ENCODE measurements around the gene NPLOC4.

NPLOC4 gene

GRCh38 chr17:81518785-81519283, 118.1 kb downstream of the NPLOC4 start:
- Histone ChIP-seq H3K36me3 (no peaks in the 10 kb centered on the region), H3K27me3 (peaks cover 27% of the 10 kb centered on the region), H3K4me1 (peaks cover 74% of the 10 kb centered on the region), H3K9me3 (no peaks in the 10 kb centered on the region), H3K9ac (peak overlapping the region; percentile 64), H3K4me2 (peak overlapping the region; percentile 99), H4K20me1 (peaks cover 54% of the 10 kb centered on the region), H3K4me3 (peak overlapping the region; percentile 65), H3K27ac (peak overlapping the region; percentile 57)
- no peak for TF ChIP-seq Cebpa-rat (IDR thresholded peaks at IDR 0.05)

DNA sequence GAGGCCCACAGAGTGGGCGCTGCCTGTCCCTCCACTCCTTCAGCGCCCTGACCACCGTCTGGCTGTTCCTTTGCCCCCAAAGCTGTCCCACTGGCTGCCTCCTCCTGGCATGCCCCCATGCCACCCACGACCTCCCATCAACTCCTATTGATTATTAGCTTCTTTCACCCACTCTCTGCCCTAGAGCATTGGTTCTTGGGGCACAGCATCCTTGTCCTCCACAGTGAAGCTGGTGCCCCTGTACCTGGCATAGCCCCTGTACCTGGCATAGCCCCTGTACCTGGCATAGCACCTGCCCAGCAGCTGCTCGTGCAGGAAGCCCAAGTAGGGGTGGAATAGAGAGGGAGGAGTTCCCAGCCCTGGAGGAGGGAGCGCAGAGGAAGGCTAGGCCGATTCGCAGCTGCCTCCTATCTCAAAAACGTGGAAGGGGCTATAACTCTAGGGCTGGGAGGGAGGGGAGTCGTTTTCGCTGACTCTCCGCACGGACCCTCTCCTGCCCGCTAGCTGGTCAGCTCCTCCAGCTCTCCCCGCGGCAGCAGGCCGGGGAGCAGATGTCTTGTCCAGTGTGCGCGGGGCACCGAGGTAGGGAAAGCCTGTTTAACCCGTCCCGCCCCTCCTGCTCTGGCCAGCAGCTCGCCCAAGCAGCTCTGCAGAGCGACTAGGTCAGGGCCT, 118.7 kb downstream of the NPLOC4 start:
- Histone ChIP-seq H3K27me3 (peaks cover 27% of the 10 kb centered on the region), H4K20me1 (peaks cover 48% of the 10 kb centered on the region), H3K27ac (peak overlapping the region; percentile 57; the same call in 1 of the 2 replicates), H3K9me3 (no peaks in the 10 kb centered on the region), H3K4me3 (peak overlapping the region; percentile 65), H3K9ac (peak overlapping the region; percentile 64; the same call in 1 of the 2 replicates), H3K36me3 (no peaks in the 10 kb centered on the region), H3K4me1 (peaks cover 68% of the 10 kb centered on the region), H3K4me2 (peak overlapping the region; percentile 99)
- no peak for TF ChIP-seq Cebpa-rat (IDR thresholded peaks at IDR 0.05)

DNA sequence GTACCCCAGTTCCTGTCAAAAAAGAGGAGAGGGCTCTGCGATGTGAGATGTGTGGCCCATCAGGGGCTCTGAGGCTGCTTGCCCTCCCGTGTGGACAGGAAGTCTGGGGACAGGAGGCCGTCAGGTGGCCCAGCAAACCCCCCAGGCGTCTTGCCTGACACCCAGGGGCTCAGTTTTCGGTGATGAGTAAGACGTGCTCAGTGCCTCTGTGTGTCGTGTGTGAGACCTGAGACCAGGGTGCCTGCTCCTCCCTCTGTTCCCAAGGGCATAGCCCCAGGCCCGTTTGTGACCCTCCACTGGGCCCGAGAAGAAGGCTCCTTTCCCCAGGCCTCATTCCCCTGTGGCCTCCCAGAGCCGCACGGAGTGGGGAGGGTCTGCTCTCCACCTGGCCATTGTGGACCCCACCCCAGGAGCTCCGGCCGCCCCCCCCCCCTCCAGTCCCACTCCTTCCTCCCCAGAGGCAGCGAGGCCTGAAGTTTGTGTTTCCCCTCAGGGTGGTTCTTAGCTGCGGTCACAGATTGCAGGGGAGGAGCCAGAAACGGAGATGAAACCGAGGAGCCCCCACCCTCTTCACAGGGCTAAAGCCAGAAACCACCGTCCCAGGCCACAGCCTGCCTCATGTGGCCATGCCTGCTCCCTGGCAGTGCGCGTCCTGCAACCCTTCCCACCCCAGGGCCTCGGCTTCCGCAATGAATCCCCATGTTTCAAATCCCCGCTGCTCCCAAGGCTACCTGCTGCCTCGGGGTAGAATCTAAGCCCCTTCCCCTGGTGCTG, 119.4 kb downstream of the NPLOC4 start:
- H3K4me2 ChIP-seq, result peak overlapping the region; percentile 99
- peak overlapping the region; percentile 98 for H3K27ac ChIP-seq
- TF ChIP-seq Cebpa-rat (IDR thresholded peaks at IDR 0.05), result no peak
- H3K27me3 ChIP-seq, result peaks cover 27% of the 10 kb centered on the region
- H3K9me3 ChIP-seq, result no peaks in the 10 kb centered on the region
- peaks cover 43% of the 10 kb centered on the region for H4K20me1 ChIP-seq
- no peaks in the 10 kb centered on the region for H3K36me3 ChIP-seq
- H3K9ac ChIP-seq, result peak overlapping the region; percentile 67
- H3K4me3 ChIP-seq, result peak overlapping the region; percentile 65
- H3K4me1 ChIP-seq, result peaks cover 61% of the 10 kb centered on the region

DNA sequence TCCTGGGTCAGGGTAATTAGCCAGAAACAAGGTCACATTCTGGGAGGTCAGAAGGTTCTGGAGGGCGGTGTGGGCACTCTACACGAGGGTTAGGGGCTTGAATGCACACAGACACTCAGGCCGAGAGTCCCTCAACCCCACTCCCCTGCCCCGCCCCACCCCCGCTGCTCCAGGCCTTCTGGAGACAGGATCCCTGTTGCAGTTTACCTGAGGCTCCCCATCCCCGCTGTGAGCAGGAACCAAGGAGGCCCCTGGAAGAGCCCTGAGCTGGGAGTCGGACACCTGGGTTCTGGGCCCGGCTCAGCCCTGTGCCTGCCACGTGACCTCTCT, 119.9 kb downstream of the NPLOC4 start:
- peaks cover 2% of the 10 kb centered on the region for H3K36me3 ChIP-seq
- H3K27me3 ChIP-seq, result peaks cover 27% of the 10 kb centered on the region
- H3K9ac ChIP-seq, result peak overlapping the region; percentile 96
- H4K20me1 ChIP-seq, result peaks cover 46% of the 10 kb centered on the region
- no peaks in the 10 kb centered on the region for H3K9me3 ChIP-seq
- peak overlapping the region; percentile 99 for H3K4me2 ChIP-seq
- TF ChIP-seq Cebpa-rat (IDR thresholded peaks at IDR 0.05), result no peak
- H3K4me3 ChIP-seq, result peak overlapping the region; percentile 97
- peak overlapping the region; percentile 98 for H3K27ac ChIP-seq
- peaks cover 55% of the 10 kb centered on the region for H3K4me1 ChIP-seq

DNA sequence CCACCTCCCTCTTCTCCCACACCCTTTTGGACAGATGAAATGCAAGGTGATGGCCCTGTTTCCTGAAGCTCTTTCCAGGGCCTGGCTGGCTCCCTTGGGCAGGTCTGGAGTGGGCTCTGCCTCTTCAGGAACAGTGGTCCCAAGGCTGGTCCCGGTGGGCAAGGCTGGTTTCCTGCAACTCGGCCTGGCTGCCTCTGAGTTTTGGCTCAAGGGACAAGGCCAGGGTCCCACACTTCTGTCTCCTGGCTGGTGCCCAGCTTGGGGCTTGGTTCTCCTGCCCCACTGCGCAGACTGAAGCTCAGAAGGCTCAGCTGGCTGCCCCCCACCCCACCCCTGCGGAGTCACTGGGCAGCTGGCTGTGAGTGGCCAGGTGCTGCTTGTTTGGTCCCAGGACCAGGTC, 120.5 kb downstream of the NPLOC4 start:
- H4K20me1 ChIP-seq, result peaks cover 52% of the 10 kb centered on the region
- peak overlapping the region; percentile 98 for H3K27ac ChIP-seq
- H3K9ac ChIP-seq, result peak overlapping the region; percentile 96
- peaks cover 8% of the 10 kb centered on the region for H3K36me3 ChIP-seq
- H3K4me1 ChIP-seq, result peaks cover 53% of the 10 kb centered on the region
- H3K4me2 ChIP-seq, result peak overlapping the region; percentile 99
- TF ChIP-seq Cebpa-rat (IDR thresholded peaks at IDR 0.05), result no peak
- peak overlapping the region; percentile 97 for H3K4me3 ChIP-seq
- peaks cover 4% of the 10 kb centered on the region; the same call in 1 of the 2 replicates for H3K9me3 ChIP-seq
- H3K27me3 ChIP-seq, result peaks cover 25% of the 10 kb centered on the region

DNA sequence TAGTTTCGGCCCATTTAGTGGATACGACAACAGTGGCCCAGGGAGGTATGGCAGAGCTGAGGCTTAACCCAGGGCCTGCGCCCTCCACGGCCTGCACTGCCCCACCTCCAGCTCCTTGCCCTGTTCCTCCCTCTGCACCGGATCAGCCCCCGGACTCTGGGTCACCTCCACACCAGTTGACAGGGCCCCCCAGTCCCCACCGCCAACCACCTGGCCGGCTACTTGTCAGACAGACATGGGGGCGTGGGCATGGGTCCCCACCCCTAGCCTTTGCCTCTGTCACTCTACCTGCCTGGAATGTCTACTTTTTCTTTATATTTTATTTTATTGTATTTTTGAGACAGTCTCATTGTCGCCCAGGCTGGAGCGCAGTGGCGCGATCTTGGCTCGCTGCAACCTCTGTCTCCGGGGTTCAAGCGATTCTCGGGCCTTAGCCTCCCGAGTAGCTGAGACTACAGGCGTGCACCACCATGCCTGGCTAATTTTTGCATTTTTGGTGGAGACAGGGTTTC, 121.3 kb downstream of the NPLOC4 start:
- Histone ChIP-seq H3K36me3 (peaks cover 16% of the 10 kb centered on the region), H3K4me2 (peak overlapping the region; percentile 99), H3K9ac (peak overlapping the region; percentile 96), H3K4me1 (peaks cover 52% of the 10 kb centered on the region), H4K20me1 (peaks cover 60% of the 10 kb centered on the region), H3K9me3 (peaks cover 9% of the 10 kb centered on the region; the same call in 1 of the 2 replicates), H3K27ac (peak overlapping the region; percentile 98), H3K27me3 (peaks cover 21% of the 10 kb centered on the region), H3K4me3 (peak overlapping the region; percentile 97)
- TF ChIP-seq Cebpa-rat (IDR thresholded peaks at IDR 0.05), result no peak

GRCh38 chr17:81514739-81515529, 122.0 kb downstream of the NPLOC4 start:
- Histone ChIP-seq H3K4me2 (peak overlapping the region; percentile 99), H3K4me1 (peaks cover 46% of the 10 kb centered on the region), H3K36me3 (peaks cover 23% of the 10 kb centered on the region), H3K27me3 (peaks cover 15% of the 10 kb centered on the region), H3K4me3 (peak overlapping the region; percentile 97), H3K9me3 (peaks cover 9% of the 10 kb centered on the region; the same call in 1 of the 2 replicates), H4K20me1 (peaks cover 61% of the 10 kb centered on the region), H3K27ac (peak overlapping the region; percentile 98), H3K9ac (peak overlapping the region; percentile 96)
- no peak for TF ChIP-seq Cebpa-rat (IDR thresholded peaks at IDR 0.05)

GRCh38 chr17:81514489-81514738, 122.5 kb downstream of the NPLOC4 start:
- Histone ChIP-seq H3K36me3 (peaks cover 28% of the 10 kb centered on the region), H3K9ac (peak overlapping the region; percentile 96), H3K4me2 (peak overlapping the region; percentile 99), H3K27me3 (peaks cover 10% of the 10 kb centered on the region), H3K4me3 (peak overlapping the region; percentile 97), H3K4me1 (peaks cover 46% of the 10 kb centered on the region), H3K9me3 (peaks cover 9% of the 10 kb centered on the region; the same call in 1 of the 2 replicates), H4K20me1 (peaks cover 61% of the 10 kb centered on the region), H3K27ac (peak overlapping the region; percentile 98)
- TF ChIP-seq Cebpa-rat (IDR thresholded peaks at IDR 0.05), result no peak

- no peak for TF ChIP-seq Cebpa-rat (IDR thresholded peaks at IDR 0.05)
- Histone ChIP-seq H3K4me2 (peak overlapping the region; percentile 99), H4K20me1 (peaks cover 61% of the 10 kb centered on the region), H3K4me1 (peaks cover 46% of the 10 kb centered on the region), H3K4me3 (peak overlapping the region; percentile 97), H3K36me3 (peaks cover 33% of the 10 kb centered on the region), H3K9me3 (peaks cover 9% of the 10 kb centered on the region; the same call in 1 of the 2 replicates), H3K27ac (peak overlapping the region; percentile 98), H3K9ac (peak overlapping the region; percentile 96), H3K27me3 (peaks cover 5% of the 10 kb centered on the region)
Measured at GRCh38 chr17:81513753-81514488, 123.0 kb downstream of the NPLOC4 start.
